NCI-H446 (cell line): Measurements from ENCODE around the gene ADAMTS2.

Experiments used
- DNase-seq, 2 experiments: peaks; one replicate each; lab custom pipeline; 2025; lab: John Stamatoyannopoulos, UW

ADAMTS2 gene

DNA sequence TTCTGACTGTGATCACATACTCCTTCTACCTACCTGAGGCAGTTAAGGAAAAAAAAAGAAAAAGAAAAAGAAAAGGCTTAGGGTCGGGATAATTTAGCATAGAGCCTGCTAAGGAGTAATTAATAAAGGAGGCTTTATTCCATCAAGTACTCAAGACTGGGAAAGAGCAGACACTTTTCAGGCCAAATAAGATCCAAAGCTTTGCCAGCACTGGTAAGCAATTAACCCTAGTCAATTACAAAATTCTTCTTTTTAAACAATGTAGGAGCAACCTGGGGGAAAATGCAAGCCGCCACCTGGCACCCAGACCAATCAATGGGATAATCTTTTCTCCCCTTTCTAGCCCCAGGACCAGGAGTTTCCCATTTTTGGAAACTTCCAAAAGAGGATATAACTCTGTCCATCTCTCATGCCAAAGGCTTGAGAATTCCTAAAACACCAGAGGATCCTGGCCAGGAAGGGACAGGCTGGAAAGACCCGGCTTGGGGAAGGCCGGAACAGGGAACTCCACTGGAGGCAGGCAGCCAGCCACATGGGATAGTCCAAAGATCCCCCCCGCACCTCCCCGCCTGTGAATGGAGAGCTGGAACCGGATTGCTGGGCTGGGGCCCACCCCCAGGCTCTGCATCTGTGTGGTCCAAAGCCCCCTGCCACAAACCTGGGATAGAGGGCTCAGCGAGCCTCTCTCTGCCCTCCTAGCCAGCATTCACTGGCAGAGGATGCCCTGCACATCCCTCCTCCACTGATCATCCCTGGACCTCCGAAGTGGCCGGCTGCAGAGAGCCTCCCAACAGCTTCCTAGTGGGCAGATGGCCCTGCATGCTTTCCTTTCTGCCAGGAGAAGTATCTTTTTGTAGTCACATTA is 167.3 kb downstream of the ADAMTS2 start:
- peak in 1 of 2 experiments; percentile 15 for DNase-seq

DNA sequence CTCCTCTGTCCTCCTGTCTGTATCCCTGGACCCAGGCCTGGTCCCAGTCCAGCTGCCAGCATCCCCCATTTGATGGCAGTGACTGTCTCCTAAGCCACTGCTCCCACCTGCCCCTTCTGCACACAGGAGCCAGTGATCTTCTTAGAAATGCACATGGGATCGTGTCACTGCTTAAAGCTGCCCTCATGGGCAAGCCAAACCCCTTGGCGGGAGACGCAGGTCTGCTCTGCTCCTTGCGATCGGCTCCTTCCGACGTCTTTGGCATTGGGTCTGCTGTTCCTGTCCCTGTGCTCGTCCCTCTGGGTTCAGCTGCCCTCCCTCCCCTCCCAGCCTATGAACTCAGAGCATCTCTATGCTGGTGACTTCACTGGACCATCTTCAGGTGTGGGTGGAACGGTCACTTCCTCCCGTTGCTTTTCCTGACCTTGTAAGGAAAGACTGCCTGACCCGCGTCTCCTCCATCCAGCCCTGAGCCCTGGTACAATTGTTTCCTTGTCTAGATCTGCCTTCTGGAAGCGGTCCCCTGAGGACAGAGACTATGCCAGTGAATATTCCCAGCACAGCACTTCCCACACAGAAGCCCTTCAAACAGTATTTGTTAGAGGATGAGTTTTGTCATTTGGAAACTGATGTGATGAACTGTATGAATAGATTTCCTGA is 168.6 kb downstream of the ADAMTS2 start:
- no peak for DNase-seq

DNA sequence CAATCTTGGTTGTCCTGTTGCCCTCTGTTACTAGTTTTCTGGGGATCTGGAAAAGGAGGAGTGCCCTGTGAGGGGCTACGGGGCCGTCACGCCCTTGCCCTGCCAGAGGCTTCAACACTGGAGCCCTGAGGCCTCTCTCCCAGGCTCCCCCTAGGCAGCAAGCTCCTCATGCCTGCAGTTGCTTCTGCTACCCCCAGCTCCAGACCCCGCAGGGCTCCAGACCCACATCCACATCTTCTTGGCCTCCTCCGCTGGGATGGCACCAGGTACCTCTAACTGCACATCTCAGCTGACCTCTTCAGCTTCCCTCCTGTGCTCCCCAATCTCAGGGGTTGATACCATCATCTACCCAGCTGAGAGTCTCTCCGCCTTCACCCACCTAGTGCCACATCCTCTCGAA is 169.1 kb downstream of the ADAMTS2 start:
- no peak for DNase-seq

DNA sequence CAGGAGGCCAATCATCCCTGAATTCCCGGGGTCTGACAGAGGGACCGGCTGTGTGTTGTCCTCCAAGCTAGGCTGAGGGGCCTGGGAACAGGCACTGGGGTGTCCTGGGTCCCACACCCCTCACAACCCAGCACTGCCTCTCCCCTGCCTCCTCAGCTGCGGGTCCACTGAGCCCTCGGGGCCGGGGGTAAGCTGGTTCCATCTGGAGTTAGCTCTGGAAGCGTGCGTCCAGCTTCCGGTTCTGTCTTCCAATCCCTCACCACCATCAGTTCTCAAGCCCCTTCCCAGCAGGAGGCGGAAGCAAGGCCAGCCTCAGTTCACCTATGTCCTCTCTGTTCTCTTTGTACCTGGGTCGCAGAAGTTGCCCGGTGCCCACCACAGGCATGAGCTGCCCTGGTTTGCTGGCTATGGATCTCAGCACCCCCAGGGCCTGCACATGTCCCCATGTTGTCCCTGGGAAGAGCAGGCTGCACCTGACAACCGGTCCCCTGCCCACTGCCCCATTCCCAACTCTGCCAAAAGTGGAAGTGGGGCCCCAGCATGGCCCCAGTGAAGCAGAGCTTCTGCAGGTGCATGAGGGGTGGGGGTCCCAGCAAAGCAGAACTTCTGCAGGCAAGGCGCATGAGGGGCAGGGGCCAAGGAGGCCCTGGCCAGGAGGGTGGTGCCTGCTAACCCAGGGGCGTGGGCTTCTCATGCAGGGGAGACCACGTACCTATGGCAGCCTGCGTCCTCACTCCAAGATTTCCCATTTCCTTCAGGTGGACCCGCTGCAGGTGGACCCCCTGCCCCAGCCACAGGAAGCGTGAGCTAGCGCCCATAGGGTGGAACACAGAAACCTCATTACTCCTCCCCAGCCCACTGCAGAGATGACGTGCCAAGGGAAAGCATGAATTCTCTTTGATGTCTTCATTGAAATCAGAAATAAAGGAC is 173.2 kb downstream of the ADAMTS2 start:
- DNase-seq = no peak

DNA sequence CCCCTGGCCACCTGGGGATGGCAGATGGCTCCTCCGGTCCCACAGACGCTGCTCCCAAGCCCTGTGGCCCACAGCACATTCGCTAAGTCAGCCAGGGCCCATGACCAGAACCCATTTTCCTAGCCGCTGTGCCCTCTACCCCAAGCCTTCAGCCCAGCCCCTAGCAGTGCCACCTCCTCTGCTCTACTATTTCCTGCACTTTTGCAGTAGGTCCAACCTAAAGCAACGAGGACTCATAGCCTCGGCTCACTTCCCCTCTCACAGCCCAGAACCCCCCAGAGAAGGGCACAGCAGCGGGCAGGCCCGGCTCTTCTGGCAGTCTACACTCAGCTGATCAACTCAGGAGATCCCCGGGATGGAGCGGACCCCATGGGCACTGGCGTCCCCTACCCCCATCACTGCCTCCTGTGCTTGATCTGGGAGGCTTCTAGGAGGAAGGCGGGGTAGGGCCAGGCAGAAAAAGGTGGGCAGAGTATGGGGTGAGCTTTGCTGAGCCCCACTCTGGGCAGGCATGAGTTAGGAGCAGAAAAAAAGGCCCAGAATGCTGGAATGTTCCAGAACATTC is 173.9 kb downstream of the ADAMTS2 start:
- no peak for DNase-seq

DNA sequence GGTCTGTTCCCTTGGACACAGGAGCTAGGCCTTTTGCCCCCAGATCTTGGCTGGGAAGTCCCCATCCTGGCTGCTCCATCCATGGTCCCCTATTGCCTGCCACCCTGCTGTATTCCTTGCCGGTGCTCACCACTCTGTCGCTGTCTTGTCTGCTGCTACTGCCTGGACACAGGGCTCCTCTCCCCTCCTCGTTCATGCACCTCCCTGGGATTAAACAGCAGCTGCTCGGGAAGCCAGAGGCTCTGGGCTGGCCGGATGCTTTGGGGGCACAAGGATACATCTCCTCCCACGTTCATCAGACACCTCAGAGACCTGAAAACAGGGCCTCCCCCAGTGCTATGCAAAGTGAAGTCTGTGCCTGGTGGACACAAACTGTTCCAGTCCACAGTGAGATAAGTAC is 174.7 kb downstream of the ADAMTS2 start:
- DNase-seq = no peak

DNA sequence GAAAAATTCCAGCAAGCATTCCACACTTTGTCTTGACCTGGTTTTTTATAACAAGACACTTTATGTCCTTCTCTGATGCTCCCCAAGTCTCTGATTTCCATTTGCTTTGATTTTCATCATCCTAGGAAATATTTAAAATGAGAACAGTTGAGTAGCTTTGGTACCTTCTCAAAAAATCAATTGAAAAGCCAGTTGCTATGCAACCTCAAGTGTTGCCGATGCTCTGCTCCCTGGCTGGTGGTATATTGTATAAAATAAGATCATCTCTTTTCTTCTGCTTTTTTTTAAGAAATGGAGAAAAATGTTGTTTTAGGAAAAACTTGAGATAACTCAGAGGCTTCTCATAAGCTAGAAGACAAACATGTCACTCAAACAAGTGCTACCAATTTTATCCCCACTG is 175.4 kb downstream of the ADAMTS2 start:
- DNase-seq = no peak

DNA sequence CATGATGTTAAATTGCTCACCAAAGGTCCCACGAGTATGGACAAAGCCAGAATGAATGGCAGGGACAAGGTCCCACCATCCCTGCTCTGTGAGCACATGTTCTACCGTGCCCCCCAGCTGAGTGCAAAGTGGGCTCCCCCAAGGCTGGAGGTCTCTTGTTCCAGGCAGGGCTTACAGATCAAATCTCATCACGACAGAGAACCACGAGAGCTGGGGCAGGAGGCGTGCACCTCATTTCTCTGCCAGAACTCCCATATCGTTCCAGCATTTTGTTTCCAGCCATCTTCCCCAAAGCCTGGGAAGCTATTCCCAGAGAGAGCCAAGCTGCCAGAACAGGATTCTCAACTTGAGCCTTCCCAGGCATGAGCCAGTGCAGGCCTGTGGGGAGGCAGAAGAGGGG is 176.6 kb downstream of the ADAMTS2 start:
- DNase-seq = no peak

DNA sequence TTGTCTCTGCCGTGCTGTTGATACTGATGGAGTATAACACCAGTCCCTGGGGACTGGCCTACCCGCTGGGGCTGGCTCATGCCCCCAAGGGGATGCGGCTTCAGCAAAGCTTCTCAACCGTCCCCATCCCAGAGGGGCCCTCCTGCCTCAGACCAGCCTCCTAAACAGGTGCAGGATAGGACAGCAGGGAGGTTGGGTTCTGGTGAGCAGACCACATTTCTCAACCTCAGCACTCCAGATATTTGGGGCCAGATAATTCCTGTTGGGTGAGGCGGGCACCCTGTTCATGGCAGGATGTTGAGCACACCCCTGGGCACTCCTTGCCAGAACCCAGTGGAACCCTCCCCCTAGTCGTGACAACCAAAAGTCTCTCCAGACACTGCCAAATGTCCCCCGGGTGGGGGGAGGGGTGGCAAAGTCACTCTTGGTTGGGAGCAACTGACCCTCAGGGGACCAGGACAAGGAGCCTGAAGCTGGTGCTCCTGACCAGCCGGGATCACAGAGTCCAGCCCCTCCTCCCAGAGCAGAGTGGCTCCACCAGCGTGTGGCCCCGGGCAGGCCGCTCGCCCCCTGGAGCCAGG is 177.3 kb downstream of the ADAMTS2 start:
- DNase-seq = no peak

DNA sequence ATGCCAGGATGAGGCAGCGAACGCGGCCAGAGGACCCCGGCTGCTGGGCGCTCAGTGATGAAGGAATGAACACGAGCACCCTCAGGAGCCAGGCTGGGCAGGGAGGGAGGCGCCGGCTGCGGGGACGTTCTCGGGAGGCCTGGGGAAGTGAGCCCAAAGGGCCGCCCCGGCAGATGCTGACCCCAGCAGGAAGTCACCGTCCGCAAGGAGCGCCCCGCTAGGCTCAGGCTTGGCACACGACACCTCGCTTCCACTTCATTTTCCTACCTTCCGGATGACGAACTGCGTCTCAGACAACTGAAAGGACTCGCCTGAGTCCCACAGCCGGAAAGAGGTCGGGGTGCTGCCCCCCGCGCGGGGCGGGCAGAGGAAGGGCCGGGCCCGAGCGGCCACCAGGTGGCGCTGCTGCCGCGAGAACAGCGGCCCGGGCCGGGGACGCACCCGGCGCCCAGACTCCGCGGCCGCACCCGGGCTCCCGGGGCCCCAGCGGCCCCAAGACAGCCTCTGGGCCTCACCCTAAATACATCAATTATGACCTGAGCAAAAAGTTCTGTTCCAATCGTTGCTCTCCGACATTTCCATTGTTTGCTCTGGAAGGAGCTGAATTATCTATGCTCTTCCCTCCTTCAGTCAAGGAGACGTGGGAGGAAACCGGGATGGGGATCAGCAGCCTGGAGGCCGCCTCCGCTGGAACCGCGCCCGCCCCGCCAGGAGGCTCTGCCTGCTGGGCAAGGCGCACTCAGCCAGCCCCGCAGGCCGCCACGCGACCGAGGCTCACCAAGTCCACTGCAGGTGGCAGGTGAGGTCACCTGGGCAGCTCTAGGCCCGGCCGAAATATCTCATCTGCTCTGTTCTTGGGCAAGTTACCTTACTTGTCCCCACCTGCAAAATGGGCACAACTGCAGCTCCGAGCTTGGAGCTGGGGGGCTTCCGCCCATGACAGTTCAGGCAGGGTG is 178.1 kb downstream of the ADAMTS2 start:
- DNase-seq = peak in 1 of 2 experiments; percentile 43

DNA sequence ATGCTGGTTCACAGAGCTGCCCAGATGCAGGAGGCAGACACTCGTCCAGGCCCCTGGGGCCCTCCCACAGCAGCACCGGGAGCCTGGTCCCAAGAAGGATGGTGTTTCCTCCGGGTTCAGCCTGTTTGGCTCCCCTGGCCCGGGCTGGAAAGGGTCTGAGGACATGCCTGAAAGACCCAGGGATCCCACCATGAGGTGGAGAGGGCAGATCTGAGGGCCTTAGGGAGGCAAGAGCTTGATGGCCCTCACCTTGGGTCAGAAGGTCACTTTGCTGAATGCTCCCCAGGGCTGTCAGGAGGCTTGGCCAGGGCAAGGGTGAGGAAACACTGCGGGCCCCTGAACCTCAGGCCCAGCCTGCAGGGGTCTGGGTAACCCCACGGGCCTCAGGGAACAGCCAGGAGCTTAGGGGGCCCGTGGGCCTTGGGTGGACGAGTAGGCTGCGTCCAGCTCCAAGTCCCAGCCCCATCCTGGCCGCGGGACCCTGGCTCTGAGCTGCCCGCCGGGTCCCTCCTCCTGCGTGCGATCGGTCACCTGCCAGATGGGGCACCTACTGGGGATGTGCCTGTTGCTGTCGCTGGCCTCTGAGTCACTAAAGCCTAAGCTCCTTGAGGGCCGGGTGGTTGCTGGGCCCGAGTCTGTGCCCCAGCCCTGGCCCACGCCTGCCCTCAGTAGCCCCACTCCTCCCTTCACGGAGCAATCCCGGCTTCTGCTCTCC is 178.9 kb downstream of the ADAMTS2 start:
- no peak for DNase-seq

DNA sequence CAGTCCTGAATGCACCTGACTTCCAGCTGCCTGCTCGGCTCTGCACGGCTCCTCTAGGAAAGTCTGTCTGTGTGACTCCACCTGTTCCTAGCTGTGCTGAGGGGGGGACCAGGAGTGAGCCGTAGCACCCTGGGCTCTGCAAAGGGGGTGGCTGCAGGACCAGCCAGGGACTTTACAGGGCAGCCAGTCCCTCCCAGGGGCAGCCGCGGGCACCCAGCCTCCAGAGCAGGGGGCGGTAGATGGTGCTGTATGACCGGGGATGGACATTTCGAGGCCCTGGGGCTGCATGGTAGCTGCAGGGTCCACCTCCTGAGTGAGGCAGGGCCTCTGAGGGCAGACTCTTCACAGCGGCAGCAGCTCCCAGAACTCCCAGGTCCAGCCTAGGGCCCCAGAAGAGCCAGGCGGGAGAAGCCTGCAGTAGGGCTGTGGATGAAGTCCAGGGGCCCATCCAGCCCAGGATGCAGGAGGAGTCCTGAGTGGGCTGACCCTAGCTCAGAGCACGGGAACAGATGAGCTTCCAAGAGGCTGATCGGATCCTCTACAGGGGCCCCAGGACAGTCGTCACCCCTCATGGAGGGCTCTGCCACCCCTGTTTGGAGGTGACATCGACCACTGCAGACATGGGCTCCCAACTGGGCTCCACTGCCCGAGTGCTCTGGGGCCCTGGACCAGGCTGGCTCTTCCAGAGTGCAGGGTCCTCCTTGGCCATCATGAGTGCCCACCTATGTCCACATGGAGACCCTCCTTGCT is 179.7 kb downstream of the ADAMTS2 start:
- no peak for DNase-seq

DNA sequence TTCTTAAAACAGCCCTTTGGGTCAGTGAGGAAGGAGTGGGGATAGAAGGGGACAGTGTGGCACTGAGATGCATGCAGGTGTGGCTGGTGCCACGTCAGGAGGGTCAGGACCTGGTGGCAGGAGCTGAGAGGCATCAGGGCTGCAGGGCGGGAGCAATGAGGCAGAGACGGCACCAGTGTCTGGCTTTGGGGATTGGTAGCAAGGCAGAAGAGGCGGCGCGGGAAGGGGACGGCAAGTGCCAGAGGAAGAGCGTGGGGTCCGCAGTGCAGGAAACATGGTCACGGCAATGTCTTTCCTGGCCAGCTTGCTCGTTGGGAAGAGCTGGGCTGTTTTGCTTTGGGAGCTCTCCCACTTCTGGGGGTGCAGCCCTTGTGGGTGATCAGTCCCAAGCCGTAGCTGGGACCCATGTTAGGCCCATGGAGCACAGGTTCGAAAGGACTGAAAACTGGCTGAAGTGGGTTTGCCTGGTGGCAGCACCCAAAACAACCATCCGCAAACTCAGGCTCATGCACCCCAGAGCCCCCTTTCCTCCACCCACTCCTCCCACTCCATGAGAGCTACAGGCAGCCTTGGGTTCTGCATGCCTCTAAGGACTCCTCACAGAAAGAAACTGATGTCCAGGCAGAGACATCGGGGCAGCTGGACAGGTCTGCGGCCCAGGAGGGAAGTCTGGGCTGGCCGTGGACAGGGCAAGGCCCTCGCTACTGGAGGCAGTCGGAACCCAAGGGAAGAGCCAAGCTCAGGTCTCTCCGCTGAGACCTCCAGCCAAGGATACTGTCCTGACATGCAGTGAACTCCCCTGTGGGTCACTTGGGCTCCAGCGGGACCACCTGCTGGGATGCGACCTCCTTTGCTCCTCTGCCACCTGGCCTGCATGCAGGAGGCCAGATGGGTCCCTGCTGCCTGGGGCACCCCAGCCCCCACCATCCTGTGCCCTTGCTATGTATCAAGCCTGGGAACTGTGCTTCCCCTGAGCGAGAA is 180.6 kb downstream of the ADAMTS2 start:
- no peak for DNase-seq

DNA sequence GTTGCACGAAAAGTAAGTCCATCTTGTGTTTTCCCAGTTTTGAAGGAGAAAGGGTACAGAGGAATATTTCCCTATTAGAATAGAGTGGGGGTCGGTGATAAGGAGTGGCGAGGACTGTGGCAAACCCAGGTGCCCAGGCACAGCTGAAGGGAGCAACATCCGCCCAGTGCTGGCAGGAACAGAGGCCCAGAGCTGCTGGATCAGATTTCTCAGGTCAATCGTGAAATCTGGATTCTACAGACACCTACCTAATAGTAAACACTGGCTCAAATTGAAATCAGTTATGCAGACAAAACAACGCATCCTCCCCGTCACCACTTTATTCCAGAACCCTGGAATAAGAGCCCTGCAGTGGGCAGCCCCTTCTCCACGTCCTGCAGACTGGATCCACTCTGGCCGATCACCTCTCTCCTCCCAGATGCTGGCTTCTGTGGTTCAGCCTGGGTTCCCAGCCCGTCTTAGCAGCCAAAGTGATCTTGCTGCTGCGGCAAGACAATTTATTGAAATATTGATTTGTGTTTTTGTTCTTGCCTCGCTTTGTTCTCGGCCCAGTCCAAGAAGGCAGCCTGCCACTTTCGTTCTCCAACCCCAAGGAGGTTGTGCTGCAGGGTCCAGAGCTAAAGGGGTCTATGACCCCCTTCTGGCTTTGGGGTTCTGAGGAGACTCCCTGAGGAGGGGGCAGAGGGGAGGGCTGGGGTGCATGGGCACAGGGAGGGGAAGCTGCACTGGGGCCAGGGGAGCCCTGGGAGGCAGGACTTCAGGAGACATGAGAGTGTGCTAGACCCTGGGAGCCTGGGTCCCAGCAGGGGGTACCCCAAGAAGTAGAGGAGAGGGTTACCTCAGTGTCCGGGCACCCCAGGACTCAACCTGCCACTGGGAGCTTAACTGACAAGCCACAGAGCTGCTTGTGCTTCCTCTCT is 181.8 kb downstream of the ADAMTS2 start:
- no peak for DNase-seq

DNA sequence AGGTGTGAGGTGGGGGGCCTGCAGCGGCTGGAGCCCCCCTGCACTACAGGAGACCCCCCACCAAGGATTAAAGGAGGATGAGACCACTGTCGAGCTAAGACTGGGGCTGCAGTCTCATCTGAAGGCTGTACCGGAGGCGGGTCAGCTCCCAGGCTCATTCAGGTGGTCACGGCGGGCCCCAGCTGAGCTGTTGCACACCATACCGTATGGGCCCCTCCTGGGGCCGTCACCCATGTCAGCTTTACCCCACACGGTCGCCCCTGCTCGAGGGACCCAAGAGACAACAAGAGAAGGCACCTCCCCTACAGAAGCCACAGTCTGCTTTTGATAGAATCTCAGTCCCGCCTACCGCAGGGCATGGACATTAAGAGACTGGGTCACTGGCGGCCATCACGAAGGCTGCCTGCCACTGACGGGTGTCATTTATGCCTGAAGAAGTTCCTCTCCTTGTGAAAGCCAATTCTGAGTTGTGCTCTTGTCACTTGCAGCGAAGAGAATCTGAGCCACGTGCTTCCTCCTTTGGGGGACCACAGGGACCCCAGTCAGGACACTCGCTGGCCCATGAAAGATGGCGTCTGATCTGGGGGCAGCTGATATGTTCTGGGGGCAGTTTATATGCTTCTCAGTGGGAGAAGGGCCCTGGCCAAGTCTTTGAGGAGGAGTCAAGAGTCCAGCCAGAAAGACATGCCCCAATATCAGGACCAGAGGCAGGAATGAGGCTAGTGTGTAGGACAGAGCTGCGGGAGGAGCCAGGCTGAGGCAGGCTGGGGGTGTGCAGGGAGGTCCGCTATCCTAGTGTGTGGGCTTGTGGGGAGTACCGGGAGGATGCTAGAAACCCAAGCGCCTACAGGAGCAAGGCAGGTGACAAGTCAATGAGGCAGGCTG is 182.7 kb downstream of the ADAMTS2 start:
- DNase-seq = no peak

DNA sequence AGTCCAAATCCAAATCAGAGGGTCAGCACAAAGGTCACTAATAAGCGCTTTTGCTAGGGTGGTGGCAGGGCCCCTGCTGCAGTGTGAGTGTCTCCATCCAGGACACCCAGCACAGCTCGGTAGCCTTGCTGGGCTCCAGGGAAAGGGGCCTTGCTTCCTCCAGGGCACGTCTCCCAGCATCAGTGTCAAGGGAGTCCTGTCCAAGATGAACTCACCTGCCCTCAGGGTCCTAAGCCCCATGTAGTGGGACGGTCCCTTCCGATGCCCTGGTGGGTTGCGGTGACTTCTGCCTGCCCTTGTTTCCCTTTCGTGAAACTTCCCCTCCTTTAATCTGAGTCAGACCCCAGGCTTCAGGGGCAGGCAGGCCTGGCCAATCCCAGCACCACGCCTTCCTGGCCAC is 183.4 kb downstream of the ADAMTS2 start:
- DNase-seq = no peak
